Right lobe of liver (tissue), 6 donors: ENCODE data around the gene COL9A1. TPM values are rescaled to one million over a fixed set of nuclear protein-coding genes. Genes with fewer than 3 reads are reported as not detected.

Experiments used
- ATAC-seq, 4 donors: fragments of 200-7000 bp; cut with Tn5 transposase; one replicate each; pipeline ENCODE4 v1.9.1; 2020; ENCODE audit warnings: mild to moderate bottlenecking in 4 of 4, moderate library complexity in 4 of 4
- DNase-seq, 3 donors: peaks; one replicate each; pipeline ENCODE4 v3.0.0-alpha.2; 2020
- H3K27ac ChIP-seq, 3 donors: fragments of 200-600 bp; one replicate each; pipeline ENCODE4 v1.8.0; 2022
- H3K27me3 ChIP-seq, 2 donors: fragments of 200-600 bp; one replicate each; pipeline ENCODE4 v1.8.0; 2022
- H3K36me3 ChIP-seq, 4 donors: fragments of 200-600 bp; sonication (generic) in 1 of 4; one replicate each; pipeline versions ENCODE4 v1.5.1 to v1.8.0; 2017 to 2022; ENCODE audit warnings: control low read depth in 1 of 4
- H3K4me1 ChIP-seq, 4 donors: fragments of 200-600 bp; sonication (generic) in 1 of 4; one replicate each; pipeline versions ENCODE4 v1.5.1 to v1.8.0; 2017 to 2022; ENCODE audit warnings: control low read depth in 1 of 4
- H3K4me3 ChIP-seq, 3 donors: fragments of 200-600 bp; one replicate each; pipeline ENCODE4 v1.8.0; 2022
- H3K9me3 ChIP-seq, 4 donors: fragments of 200-600 bp; sonication (generic) in 1 of 4; one replicate each; pipeline versions ENCODE4 v1.5.1 to v1.8.0; 2017 to 2022; ENCODE audit warnings: control low read depth in 1 of 4
- POLR2A ChIP-seq: fragments of 450-650 bp; IDR thresholded peaks from one replicate; pipeline ENCODE4 v1.6.1; 2017; ENCODE audit warnings: antibody characterized with exemption, mild to moderate bottlenecking
- WGBS: methylation state at CpG from one replicate; pipeline ENCODE4 v1.1.6; 2018; ENCODE audit warnings: low coverage, low lambda C conversion rate; ENCODE audit not compliant: insufficient coverage; ENCODE audit errors: missing lambda C conversion rate; 5-methylcytosine and 5-hydroxymethylcytosine counted together
- intact Hi-C, 2 donors: fragments of 100-400 bp; cut with DNase I; formaldehyde crosslinking; loops; one replicate each; pipeline versions ENCODE4 v1.11.2 to v1.14.1; 2022
- total RNA-seq, 6 experiments: library from RNA; depleted of rRNA in 2 of 6; stranded (reverse); fragments of >200 nt in 2 of 6; fragmentation: NEBNext Ultra II Directional in 3 of 6; extraction: Animal tissue kit (Norgen Biotek cat#: 25700) in 3 of 6; gene quantifications; one replicate each; pipeline versions ENCODE4 v1.1.0 to v1.2.4, GENCODE V29; 2016 to 2023
- TF ChIP-seq, protein P1 (sequence below), 4 donors: fragments of 200-600 bp in 3 of 4; fragments of 450-650 bp in 1 of 4; IDR thresholded peaks; one replicate each; pipeline versions ENCODE4 v1.5.1 to v1.8.0; 2016 to 2022; ENCODE audit warnings: antibody characterized with exemption in 4 of 4, mild to moderate bottlenecking in 2 of 4
- donor health status: DM: no; HTN: yes; CAD: no.
- donor health status: DM: no; HTN: no; CAD: no.
- donor health status: DM: no; HTN: no; CAD: no.
- donor health status: DM: no; HTN: yes; CAD: no.
- donor health status: DM: no; HTN: yes; CAD: no.

Gene COL9A1
- total RNA-seq, 6 experiments from 2014 or later = 0.11 TPM; not detected in 5

DNA sequence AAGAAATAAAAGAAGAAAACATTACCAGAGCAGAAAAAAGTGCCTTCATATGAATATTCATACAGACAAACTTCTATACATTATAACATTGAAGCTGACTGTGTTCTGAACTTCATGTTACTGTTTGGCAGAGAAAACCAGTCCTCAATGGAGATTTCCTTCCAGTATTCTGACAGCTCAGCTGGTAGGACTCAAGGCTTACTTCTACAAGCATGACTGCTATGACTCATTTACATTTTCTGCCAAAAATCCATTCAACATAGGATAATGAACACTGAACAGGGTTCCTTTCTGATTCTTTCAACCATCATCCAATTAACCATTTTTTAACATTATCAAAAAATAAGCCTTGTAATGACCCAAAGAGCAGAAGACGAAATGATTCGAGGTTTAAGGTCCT is 25.4 kb downstream of the COL9A1 start:
- DNase-seq = no peak
- no peaks in the 10 kb centered on the region for H3K4me1 ChIP-seq
- no peaks in the 10 kb centered on the region for H3K36me3 ChIP-seq
- TF ChIP-seq POLR2A = no peak
- TF ChIP-seq, protein P1, sequence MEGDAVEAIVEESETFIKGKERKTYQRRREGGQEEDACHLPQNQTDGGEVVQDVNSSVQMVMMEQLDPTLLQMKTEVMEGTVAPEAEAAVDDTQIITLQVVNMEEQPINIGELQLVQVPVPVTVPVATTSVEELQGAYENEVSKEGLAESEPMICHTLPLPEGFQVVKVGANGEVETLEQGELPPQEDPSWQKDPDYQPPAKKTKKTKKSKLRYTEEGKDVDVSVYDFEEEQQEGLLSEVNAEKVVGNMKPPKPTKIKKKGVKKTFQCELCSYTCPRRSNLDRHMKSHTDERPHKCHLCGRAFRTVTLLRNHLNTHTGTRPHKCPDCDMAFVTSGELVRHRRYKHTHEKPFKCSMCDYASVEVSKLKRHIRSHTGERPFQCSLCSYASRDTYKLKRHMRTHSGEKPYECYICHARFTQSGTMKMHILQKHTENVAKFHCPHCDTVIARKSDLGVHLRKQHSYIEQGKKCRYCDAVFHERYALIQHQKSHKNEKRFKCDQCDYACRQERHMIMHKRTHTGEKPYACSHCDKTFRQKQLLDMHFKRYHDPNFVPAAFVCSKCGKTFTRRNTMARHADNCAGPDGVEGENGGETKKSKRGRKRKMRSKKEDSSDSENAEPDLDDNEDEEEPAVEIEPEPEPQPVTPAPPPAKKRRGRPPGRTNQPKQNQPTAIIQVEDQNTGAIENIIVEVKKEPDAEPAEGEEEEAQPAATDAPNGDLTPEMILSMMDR (IDR thresholded peaks at IDR 0.05) = no peak
- intact Hi-C loops = no loop called here
- H3K27ac ChIP-seq = no peak overlapping the region
- ATAC-seq = no peak
- no peak overlapping the region for H3K4me3 ChIP-seq
- WGBS = 37% methylated on average over 2 of the region's 2 CpGs
- H3K9me3 ChIP-seq = no peaks in the 10 kb centered on the region
- H3K27me3 ChIP-seq = no peaks in the 10 kb centered on the region

DNA sequence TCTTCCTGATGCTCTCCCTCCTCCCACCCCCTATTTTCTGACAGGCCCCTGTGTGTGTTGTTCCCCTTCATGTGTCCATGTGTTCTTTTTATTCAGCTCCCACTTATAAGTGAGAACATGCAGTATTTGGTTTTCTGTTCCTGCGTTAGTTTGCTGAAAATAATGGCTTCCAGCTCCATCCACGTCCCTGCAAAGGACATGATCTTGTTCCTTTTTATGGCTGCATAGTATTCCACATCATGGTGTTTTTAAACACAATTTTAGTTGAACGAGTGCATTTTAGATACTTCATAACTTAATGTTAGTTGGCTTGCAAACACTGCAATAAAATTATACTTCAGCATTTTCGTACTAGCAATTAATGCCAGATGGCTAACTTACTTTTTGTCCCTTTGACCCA is 28.5 kb downstream of the COL9A1 start:
- H3K4me1 ChIP-seq = no peaks in the 10 kb centered on the region
- DNase-seq (no peak), ATAC-seq (no peak)
- no peaks in the 10 kb centered on the region for H3K9me3 ChIP-seq
- intact Hi-C loops = no loop called here
- H3K27ac ChIP-seq = no peak overlapping the region
- H3K4me3 ChIP-seq = no peak overlapping the region
- H3K36me3 ChIP-seq = no peaks in the 10 kb centered on the region
- TF ChIP-seq POLR2A = no peak
- TF ChIP-seq, protein P1 (IDR thresholded peaks at IDR 0.05) = no peak
- 48% methylated on average over 4 of the region's 4 CpGs for WGBS
- H3K27me3 ChIP-seq = no peaks in the 10 kb centered on the region

DNA sequence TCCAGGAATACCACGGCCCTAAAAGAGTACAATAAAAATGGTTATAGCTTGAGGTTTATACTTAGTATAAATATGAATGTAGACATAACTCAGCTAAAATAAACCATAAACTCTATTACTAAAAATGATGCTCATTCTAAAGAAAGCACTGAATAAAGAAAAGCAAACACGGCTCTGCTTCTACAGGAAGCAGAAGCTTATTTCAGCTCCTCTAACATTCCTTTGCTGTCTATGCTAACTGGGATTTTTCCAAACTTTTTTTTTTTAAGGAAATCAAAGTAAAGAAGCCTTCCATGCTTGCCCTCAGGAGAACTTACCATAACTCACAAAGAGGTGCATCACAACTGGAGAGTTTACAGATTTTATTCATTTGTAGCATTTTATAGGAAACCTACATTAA is 30.8 kb downstream of the COL9A1 start:
- H3K9me3 ChIP-seq = no peaks in the 10 kb centered on the region
- 29% methylated on average over 2 of the region's 2 CpGs for WGBS
- no peak for TF ChIP-seq POLR2A
- TF ChIP-seq, protein P1 (IDR thresholded peaks at IDR 0.05) = no peak
- DNase-seq (no peak), ATAC-seq (no peak)
- no peaks in the 10 kb centered on the region for H3K36me3 ChIP-seq
- no peak overlapping the region for H3K27ac ChIP-seq
- no peak overlapping the region for H3K4me3 ChIP-seq
- intact Hi-C loops = no loop called here
- H3K27me3 ChIP-seq = no peaks in the 10 kb centered on the region
- H3K4me1 ChIP-seq = no peaks in the 10 kb centered on the region

DNA sequence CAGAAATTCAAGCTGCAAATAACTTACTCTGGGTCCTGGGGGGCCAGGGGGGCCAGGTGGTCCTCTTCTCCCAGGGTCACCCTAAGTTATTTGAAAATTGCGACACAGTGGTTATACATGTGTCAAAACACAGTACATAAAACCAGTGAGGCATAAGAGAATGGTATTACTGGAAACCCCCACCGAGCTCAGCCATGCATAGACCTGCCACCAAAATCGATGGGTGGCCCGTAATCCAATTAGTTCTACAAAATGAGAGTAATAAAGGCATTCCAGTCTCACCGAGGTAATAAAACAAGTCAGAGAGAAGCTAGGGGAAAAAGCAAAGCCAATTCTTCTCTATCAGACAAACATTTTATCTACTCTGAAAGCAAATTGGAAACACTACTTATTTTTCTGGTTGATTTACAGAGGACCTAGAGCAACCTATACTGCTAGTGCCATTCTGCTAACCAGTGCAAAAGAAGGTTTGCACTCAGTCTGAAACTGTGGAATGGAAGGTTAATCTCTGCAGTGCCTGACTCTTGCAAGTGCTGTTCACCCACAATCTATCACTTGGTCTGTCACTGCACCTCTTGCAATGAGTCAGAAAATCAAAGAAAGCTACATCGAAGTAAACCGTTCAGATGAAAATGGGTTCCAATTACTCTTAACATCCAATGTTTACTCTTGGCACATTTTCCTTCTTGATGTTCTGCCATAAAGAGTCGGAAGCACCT is 32.4 kb downstream of the COL9A1 start:
- no peak for ATAC-seq
- Histone ChIP-seq H3K27me3 (no peaks in the 10 kb centered on the region), H3K36me3 (no peaks in the 10 kb centered on the region), H3K9me3 (no peaks in the 10 kb centered on the region), H3K4me1 (no peaks in the 10 kb centered on the region), H3K27ac (no peak overlapping the region), H3K4me3 (no peak overlapping the region)
- no peak for DNase-seq
- WGBS = 56% methylated on average over 8 of the region's 8 CpGs
- intact Hi-C loops = no loop called here
- TF ChIP-seq, protein P1 (IDR thresholded peaks at IDR 0.05) = no peak
- TF ChIP-seq POLR2A = no peak
